Fibroblast of lung (primary cell): ENCODE measurements around the gene PC. TPM values are rescaled to one million over a fixed set of nuclear protein-coding genes. Genes with fewer than 3 reads are reported as not detected.

Experiments
- DNase-seq, 2 donors: peaks; one replicate each; pipeline versions ENCODE4 v3.0.0 to v3.0.0-alpha.2; 2010; ENCODE audit warnings: low read depth in 2 of 2
- H2AFZ ChIP-seq: 2 replicates; pipeline ENCODE4 v1.5.1; 2012; ENCODE audit warnings: low read length, control low read depth, inconsistent platforms
- H3K27ac ChIP-seq: 2 replicates; pipeline ENCODE4 v1.5.1; 2011; ENCODE audit warnings: low read length, control low read depth; ENCODE audit not compliant: insufficient read depth
- H3K27me3 ChIP-seq: 2 replicates; pipeline ENCODE4 v1.5.1; 2011; ENCODE audit warnings: mild to moderate bottlenecking, low read length; ENCODE audit not compliant: control insufficient read depth, insufficient read depth
- H3K36me3 ChIP-seq: 2 replicates; pipeline ENCODE4 v1.5.1; 2011; ENCODE audit warnings: low read length; ENCODE audit not compliant: control insufficient read depth, insufficient read depth
- H3K4me1 ChIP-seq: 2 replicates; pipeline ENCODE4 v1.5.1; 2011; ENCODE audit warnings: low read length; ENCODE audit not compliant: control insufficient read depth, insufficient read depth; ENCODE audit errors: extremely low read depth
- H3K4me2 ChIP-seq: 2 replicates; pipeline ENCODE4 v1.5.1; 2011; ENCODE audit warnings: low read length, control low read depth; ENCODE audit not compliant: insufficient read depth; ENCODE audit errors: extremely low read depth
- H3K4me3 ChIP-seq, 4 experiments: fragments of 200-600 bp in 1 of 4; sonication (generic) in 1 of 4; replicated peaks in 1 of 4; 2 replicates each; pipeline ENCODE4 v1.5.1; 2011 to 2016; ENCODE audit warnings: low read length in 4 of 4, low read depth in 3 of 4, mild to moderate bottlenecking in 3 of 4, control low read depth in 2 of 4, inconsistent platforms in 1 of 4, mixed read lengths in 1 of 4; ENCODE audit not compliant: insufficient read depth in 1 of 4; ENCODE audit errors: control extremely low read depth in 1 of 4
- H3K79me2 ChIP-seq: 2 replicates; pipeline ENCODE4 v1.5.1; 2012; ENCODE audit warnings: mild to moderate bottlenecking, low read length, inconsistent platforms; ENCODE audit not compliant: control insufficient read depth, insufficient read depth
- H3K9ac ChIP-seq: 2 replicates; pipeline ENCODE4 v1.5.1; 2011; ENCODE audit warnings: mild to moderate bottlenecking, low read length, control low read depth; ENCODE audit not compliant: insufficient read depth
- H3K9me3 ChIP-seq: 2 replicates; pipeline ENCODE4 v1.5.1; 2012; ENCODE audit warnings: low read depth, low read length; ENCODE audit not compliant: control insufficient read depth, insufficient read depth
- H4K20me1 ChIP-seq: 2 replicates; pipeline ENCODE4 v1.5.1; 2011; ENCODE audit warnings: low read length; ENCODE audit not compliant: control insufficient read depth, insufficient read depth; ENCODE audit errors: extremely low read depth
- CTCF ChIP-seq, 2 donors: IDR thresholded peaks in 1 of 2; conservative IDR thresholded peaks in 1 of 2; 1 replicate in 1 of 2; 2 replicates in 1 of 2; pipeline ENCODE4 v1.5.1; 2011 to 2012; ENCODE audit warnings: low read length in 2 of 2, control low read depth in 1 of 2, inconsistent platforms in 1 of 2, low read depth in 1 of 2, mild to moderate bottlenecking in 1 of 2
- EZH2 ChIP-seq: IDR thresholded peaks from 2 replicates; pipeline ENCODE4 v1.5.1; 2012; ENCODE audit warnings: low read length, control low read depth, mild to moderate bottlenecking; ENCODE audit errors: missing control alignments
- polyA plus RNA-seq, 2 donors: library from polyadenylated mRNA; depleted of rRNA in 1 of 2; stranded (reverse) in 1 of 2; unstranded in 1 of 2; fragments of >200 nt; gene quantifications; 2 replicates each; pipeline ENCODE4 v1.2.1, GENCODE V29; 2011 to 2012; ENCODE audit warnings: missing spikeins in 1 of 2
- total RNA-seq: library from RNA; depleted of rRNA; stranded (reverse); fragments of >200 nt; gene quantifications from 2 replicates; pipeline ENCODE4 v1.2.1, GENCODE V29; 2014

PC gene
- total and polyA plus RNA-seq, 2 donors (not counting 1 experiment from before 2014, with no cell fraction given) = 5.1 to 22.8 TPM

GRCh38 chr11:66987924-66988637, 29.9 kb upstream of the PC start:
- Histone ChIP-seq H3K36me3 (no peaks in the 10 kb centered on the region), H3K4me1 (no peaks in the 10 kb centered on the region), H3K4me3 (no peak overlapping the region), H4K20me1 (no peaks in the 10 kb centered on the region), H3K9ac (no peak overlapping the region), H3K9me3 (no peaks in the 10 kb centered on the region), H3K79me2 (no peaks in the 10 kb centered on the region), H3K27ac (no peak overlapping the region), H3K4me2 (no peak overlapping the region), H2AFZ (no peak overlapping the region), H3K27me3 (no peaks in the 10 kb centered on the region)
- no peak for DNase-seq
- TF ChIP-seq CTCF (conservative IDR thresholded peaks at IDR 0.05 in 1 of 2, IDR thresholded peaks at IDR 0.05 in 1 of 2; ENCODE audit: low read depth in 1 of 2, low read length in 2 of 2) = no peak
- no peak for TF ChIP-seq EZH2

- no peak overlapping the region for H3K27ac ChIP-seq
- no peaks in the 10 kb centered on the region for H4K20me1 ChIP-seq
- H3K9ac ChIP-seq = no peak overlapping the region
- peak in 1 of 2 donors; percentile 19 for DNase-seq
- no peaks in the 10 kb centered on the region for H3K9me3 ChIP-seq
- no peaks in the 10 kb centered on the region for H3K79me2 ChIP-seq
- H3K4me3 ChIP-seq = no peak overlapping the region
- no peaks in the 10 kb centered on the region for H3K36me3 ChIP-seq
- no peaks in the 10 kb centered on the region for H3K27me3 ChIP-seq
- no peak overlapping the region for H3K4me2 ChIP-seq
- H2AFZ ChIP-seq = no peak overlapping the region
- H3K4me1 ChIP-seq = peaks cover 1% of the 10 kb centered on the region
- TF ChIP-seq EZH2 (no peak), CTCF (conservative IDR thresholded peaks at IDR 0.05 in 1 of 2, IDR thresholded peaks at IDR 0.05 in 1 of 2; ENCODE audit: low read depth in 1 of 2, low read length in 2 of 2) (no peak)
Measured at GRCh38 chr11:66987158-66987620, 29.0 kb upstream of the PC start.

- no peak overlapping the region for H3K4me3 ChIP-seq
- TF ChIP-seq EZH2 = no peak
- no peak for TF ChIP-seq CTCF (conservative IDR thresholded peaks at IDR 0.05 in 1 of 2, IDR thresholded peaks at IDR 0.05 in 1 of 2; ENCODE audit: low read depth in 1 of 2, low read length in 2 of 2)
- no peak for DNase-seq
- no peaks in the 10 kb centered on the region for H3K9me3 ChIP-seq
- H3K27me3 ChIP-seq = no peaks in the 10 kb centered on the region
- H4K20me1 ChIP-seq = no peaks in the 10 kb centered on the region
- no peak overlapping the region for H3K4me2 ChIP-seq
- no peak overlapping the region for H3K9ac ChIP-seq
- H3K27ac ChIP-seq = no peak overlapping the region
- no peaks in the 10 kb centered on the region for H3K36me3 ChIP-seq
- H2AFZ ChIP-seq = no peak overlapping the region
- H3K4me1 ChIP-seq = peaks cover 4% of the 10 kb centered on the region
- no peaks in the 10 kb centered on the region for H3K79me2 ChIP-seq
Measured at GRCh38 chr11:66986178-66986545, 28.0 kb upstream of the PC start.
